GM20431 (cell line): ENCODE measurements around the gene KRTAP12-2.
"Not testable (repeated sequence)": the region's sequence is repeated elsewhere in the genome, so short reads cannot be mapped to it uniquely, and the experiment has no call there.

Experiments used
- in situ Hi-C: fragments of 300-500 bp; cut with MseI, MboI; formaldehyde crosslinking; loops from one replicate; pipeline ENCODE4 v1.15.0; 2020; ENCODE audit warnings: low sequenced_read_pairs; ENCODE audit not compliant: unreplicated experiment

Gene KRTAP12-2

GRCh38 chr21:44702973-44703730, 36.4 kb upstream of the KRTAP12-2 start:
- in situ Hi-C loops = no loop called here

- in situ Hi-C loops = no loop called here
These were observed 35.6 kb upstream of the KRTAP12-2 start for GRCh38 chr21:44702111-44702972.

- in situ Hi-C loops = no loop called here
These were observed 34.8 kb upstream of the KRTAP12-2 start for GRCh38 chr21:44701541-44701940.

GRCh38 chr21:44701023-44701400, 34.3 kb upstream of the KRTAP12-2 start:
- in situ Hi-C loops = no loop called here

GRCh38 chr21:44700101-44701022, 33.6 kb upstream of the KRTAP12-2 start:
- in situ Hi-C loops = no loop called here

DNA sequence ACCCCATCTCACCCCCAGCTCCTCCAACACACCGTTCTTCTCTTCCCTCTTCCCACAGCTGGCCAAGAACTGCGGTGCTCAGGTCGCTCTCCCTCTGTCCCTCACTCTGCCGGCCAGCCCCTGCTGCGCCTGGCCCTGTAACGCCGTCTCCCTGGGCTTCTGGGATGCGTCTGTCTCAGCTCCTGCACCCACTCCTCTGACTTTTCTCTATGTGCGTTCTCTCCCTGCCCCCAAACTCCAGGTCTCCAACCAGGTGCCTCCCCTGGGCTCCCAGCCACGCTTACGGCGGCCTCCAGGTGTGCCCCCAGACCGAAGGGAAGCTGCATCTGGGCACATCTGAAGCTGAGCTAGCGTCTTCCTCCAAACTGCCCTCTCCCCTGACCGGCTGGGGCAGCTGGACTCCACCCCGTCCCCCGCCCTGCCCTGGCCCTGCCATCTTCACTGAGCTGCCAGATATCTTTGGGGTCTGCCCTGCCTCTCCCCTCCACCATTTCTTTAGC, 32.8 kb upstream of the KRTAP12-2 start:
- in situ Hi-C loops = no loop called here

GRCh38 chr21:44697811-44698734, 31.3 kb upstream of the KRTAP12-2 start:
- in situ Hi-C loops = no loop called here

- in situ Hi-C loops = not testable (repeated sequence)
These were observed 30.6 kb upstream of the KRTAP12-2 start, which contains the start of gene KRTAP10-12 for GRCh38 chr21:44697172-44697810. KRTAP10-12 (plus strand) TSS chr21:44697172; CDS start chr21:44697202, 30 bp downstream.

GRCh38 chr21:44696572-44696971, 29.8 kb upstream of the KRTAP12-2 start:
- in situ Hi-C loops = no loop called here

GRCh38 chr21:44695641-44696040, 28.9 kb upstream of the KRTAP12-2 start:
- in situ Hi-C loops = no loop called here

DNA sequence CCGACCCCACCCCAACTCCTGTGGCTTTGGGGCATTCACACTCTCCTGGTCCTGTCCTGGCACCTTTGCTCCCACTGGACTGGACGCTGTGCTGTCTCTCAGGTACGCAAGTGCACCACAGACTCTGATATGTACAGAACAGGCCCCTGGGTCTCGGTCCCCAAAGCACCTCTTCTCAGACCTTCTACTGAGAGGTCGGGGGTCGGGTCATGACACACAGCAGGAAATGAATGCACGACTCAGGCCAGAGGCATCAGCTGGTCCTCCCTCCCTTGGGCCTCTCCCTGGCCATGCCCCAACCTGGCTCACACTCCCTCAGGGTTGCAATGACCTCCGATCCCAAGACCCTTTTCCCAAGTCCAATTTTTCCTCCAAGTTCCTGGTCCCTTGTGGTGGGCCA, 28.5 kb upstream of the KRTAP12-2 start:
- in situ Hi-C loops = no loop called here

- in situ Hi-C loops = no loop called here
These were observed 28.0 kb upstream of the KRTAP12-2 start for GRCh38 chr21:44694776-44695175.

GRCh38 chr21:44692798-44693512, 26.2 kb upstream of the KRTAP12-2 start:
- in situ Hi-C loops = no loop called here

- in situ Hi-C loops = no loop called here
These were observed 25.0 kb upstream of the KRTAP12-2 start for GRCh38 chr21:44691686-44692085.

DNA sequence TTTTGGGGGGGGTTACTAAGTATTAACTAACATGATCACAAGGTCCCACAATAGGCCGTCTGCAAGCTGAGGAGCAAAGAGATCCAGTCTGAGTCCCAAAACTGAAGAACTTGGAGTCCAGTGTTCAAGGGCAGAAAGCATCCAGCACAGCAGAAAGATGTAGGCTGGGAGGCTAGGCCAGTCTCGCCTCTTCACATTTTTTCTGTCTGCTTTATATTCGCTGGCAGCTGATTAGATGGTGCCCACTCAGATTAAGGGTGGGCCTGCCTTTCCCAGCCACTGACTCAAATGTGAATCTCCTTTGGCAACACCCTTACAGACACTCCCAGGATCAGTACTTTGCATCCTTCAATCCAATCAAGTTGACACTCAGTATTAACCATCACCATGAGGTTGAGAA, 23.0 kb upstream of the KRTAP12-2 start:
- in situ Hi-C loops = not testable (repeated sequence)

- in situ Hi-C loops = no loop called here
These were observed 20.9 kb upstream of the KRTAP12-2 start for GRCh38 chr21:44687671-44688070.

DNA sequence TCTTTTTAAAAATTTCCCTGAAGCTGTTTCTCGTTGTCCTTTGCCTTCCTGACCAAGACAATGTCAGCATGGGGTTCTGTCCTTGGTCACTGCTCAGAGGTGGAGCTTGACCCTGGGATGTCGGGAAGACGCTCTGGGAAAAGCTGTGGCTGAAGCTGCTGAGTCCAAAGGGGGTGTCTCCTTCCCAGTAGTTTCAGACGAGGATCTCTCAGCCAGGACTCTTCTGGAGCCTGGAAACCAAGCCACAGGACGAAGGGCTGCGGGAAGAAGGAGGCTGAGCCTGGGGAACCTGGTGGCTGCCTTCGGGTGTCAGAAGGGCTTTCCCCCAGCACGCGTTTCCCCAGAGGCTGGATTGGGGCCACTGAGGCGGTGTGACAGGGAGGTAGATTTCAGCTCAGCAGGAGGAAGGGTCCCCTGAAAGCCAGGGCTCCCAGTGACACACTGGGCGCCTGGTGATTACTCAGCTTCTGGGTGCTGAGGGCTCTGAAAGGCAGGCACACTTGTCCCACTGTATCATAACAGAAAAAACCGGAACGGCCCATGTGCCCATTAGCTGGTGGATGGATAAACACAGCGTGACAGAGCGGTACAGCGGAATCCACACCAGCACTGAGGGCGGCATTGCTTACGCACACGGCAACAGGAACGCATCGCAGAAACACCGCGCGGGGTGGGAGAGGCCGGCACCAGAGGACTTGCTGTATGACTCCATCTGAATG, 20.3 kb upstream of the KRTAP12-2 start:
- in situ Hi-C loops = no loop called here
